H1 (cell line): ENCODE results near the gene C5AR2.
"Not testable (repeated sequence)": the region's sequence is repeated elsewhere in the genome, so short reads cannot be mapped to it uniquely, and the experiment has no call there.

Source experiments
- BACH1 ChIP-seq: IDR thresholded peaks from 2 replicates; pipeline ENCODE4 v1.6.1; 2012; ENCODE audit warnings: low read length, improper control_type of control experiment
- CHD1 ChIP-seq: IDR thresholded peaks from 2 replicates; pipeline ENCODE4 v1.6.1; 2012; ENCODE audit warnings: low read depth, low read length, improper control_type of control experiment
- JUND ChIP-seq: IDR thresholded peaks from 2 replicates; pipeline ENCODE4 v1.6.1; 2011; ENCODE audit warnings: mild to moderate bottlenecking, improper control_type of control experiment, low read length
- POLR2A ChIP-seq, 2 experiments: IDR thresholded peaks; 1 replicate in 1 of 2; 2 replicates in 1 of 2; pipeline ENCODE4 v1.6.1; 2011; ENCODE audit warnings: low read depth in 2 of 2, low read length in 2 of 2, mild to moderate bottlenecking in 2 of 2; ENCODE audit errors: control extremely low read depth in 1 of 2
- TF ChIP-seq, protein P1 (sequence below), 3 experiments: IDR thresholded peaks; 1 replicate in 2 of 3; 2 replicates in 1 of 3; pipeline versions ENCODE4 v1.5.1 to v1.6.1; 2011; ENCODE audit warnings: low read length in 3 of 3, mild to moderate bottlenecking in 3 of 3, inconsistent platforms in 2 of 3, low read depth in 1 of 3, moderate library complexity in 1 of 3; ENCODE audit not compliant: insufficient read depth in 1 of 3; ENCODE audit errors: control extremely low read depth in 1 of 3
- TF ChIP-seq, protein P2 (sequence below): IDR thresholded peaks from 2 replicates; pipeline ENCODE4 v1.6.1; 2012; ENCODE audit warnings: inconsistent platforms

DNA sequence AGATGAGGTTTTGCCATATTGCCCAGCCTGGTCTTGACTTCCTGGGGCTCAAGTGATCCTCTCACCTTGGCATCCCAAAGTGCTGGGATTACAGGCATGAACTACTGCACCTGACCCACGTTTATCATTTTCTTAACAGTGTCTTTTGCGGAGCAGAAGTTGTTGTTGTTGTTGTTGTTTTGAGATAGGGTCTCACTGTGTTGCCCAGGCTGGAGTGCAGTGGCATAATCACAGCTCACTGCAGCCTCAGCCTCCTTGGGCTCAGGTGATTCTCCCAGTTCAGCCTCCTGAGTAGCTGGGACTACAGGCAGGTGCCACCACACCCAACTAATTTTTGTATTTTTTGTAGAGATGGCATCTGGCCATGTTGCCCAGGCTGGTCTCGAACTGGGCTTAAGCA is 55.6 kb downstream of the C5AR2 start:
- not testable (repeated sequence) for TF ChIP-seq POLR2A (IDR thresholded peaks at IDR 0.05; ENCODE audit: control extremely low read depth in 1 of 2, low read depth in 2 of 2, low read length in 2 of 2); BACH1; CHD1; JUND
- TF ChIP-seq, protein P1, sequence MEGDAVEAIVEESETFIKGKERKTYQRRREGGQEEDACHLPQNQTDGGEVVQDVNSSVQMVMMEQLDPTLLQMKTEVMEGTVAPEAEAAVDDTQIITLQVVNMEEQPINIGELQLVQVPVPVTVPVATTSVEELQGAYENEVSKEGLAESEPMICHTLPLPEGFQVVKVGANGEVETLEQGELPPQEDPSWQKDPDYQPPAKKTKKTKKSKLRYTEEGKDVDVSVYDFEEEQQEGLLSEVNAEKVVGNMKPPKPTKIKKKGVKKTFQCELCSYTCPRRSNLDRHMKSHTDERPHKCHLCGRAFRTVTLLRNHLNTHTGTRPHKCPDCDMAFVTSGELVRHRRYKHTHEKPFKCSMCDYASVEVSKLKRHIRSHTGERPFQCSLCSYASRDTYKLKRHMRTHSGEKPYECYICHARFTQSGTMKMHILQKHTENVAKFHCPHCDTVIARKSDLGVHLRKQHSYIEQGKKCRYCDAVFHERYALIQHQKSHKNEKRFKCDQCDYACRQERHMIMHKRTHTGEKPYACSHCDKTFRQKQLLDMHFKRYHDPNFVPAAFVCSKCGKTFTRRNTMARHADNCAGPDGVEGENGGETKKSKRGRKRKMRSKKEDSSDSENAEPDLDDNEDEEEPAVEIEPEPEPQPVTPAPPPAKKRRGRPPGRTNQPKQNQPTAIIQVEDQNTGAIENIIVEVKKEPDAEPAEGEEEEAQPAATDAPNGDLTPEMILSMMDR (IDR thresholded peaks at IDR 0.05; ENCODE audit: control extremely low read depth in 1 of 3, insufficient read depth in 1 of 3, low read depth in 1 of 3, low read length in 3 of 3): not testable (repeated sequence)
- TF ChIP-seq, protein P2, sequence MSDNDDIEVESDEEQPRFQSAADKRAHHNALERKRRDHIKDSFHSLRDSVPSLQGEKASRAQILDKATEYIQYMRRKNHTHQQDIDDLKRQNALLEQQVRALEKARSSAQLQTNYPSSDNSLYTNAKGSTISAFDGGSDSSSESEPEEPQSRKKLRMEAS: not testable (repeated sequence)
